SJCRH30 (cell line): ENCODE measurements around the gene PKDCC. TPM values are rescaled to one million over a fixed set of nuclear protein-coding genes. Genes with fewer than 3 reads are reported as not detected.

ENCODE experiments used
- DNase-seq, 2 experiments: peaks; one replicate each; pipeline ENCODE4 v3.0.0-alpha.2; 2015 to 2020
- H3K27ac ChIP-seq: fragments of 250-450 bp; sonication (Bioruptor Pico); 2 replicates; pipeline ENCODE4 v1.5.1; 2020; ENCODE audit warnings: mild to moderate bottlenecking, moderate library complexity
- H3K27me3 ChIP-seq: fragments of 250-450 bp; sonication (Bioruptor Pico); 2 replicates; pipeline ENCODE4 v1.5.1; 2020; ENCODE audit warnings: mild to moderate bottlenecking, moderate library complexity
- H3K36me3 ChIP-seq: fragments of 250-450 bp; sonication (Bioruptor Pico); 2 replicates; pipeline ENCODE4 v1.5.1; 2020; ENCODE audit warnings: mild to moderate bottlenecking, moderate library complexity
- H3K4me1 ChIP-seq: fragments of 250-450 bp; sonication (Bioruptor Pico); 2 replicates; pipeline ENCODE4 v1.5.1; 2020; ENCODE audit warnings: mild to moderate bottlenecking, moderate library complexity
- H3K4me3 ChIP-seq: fragments of 250-450 bp; sonication (Bioruptor Pico); 2 replicates; pipeline ENCODE4 v1.5.1; 2020; ENCODE audit warnings: mild to moderate bottlenecking, moderate library complexity
- H3K9me3 ChIP-seq: fragments of 250-450 bp; sonication (Bioruptor Pico); replicated peaks from 2 replicates; pipeline ENCODE4 v1.5.1; 2020; ENCODE audit warnings: mild to moderate bottlenecking, moderate library complexity
- total RNA-seq: library from RNA; depleted of rRNA; stranded (reverse); fragments of >200 nt; shearing (Covaris generic); gene quantifications from 2 replicates; pipeline ENCODE4 v1.2.3, GENCODE V29; 2014

Gene PKDCC
- total RNA-seq, 1 experiment from 2014 or later, result 361 TPM

DNA sequence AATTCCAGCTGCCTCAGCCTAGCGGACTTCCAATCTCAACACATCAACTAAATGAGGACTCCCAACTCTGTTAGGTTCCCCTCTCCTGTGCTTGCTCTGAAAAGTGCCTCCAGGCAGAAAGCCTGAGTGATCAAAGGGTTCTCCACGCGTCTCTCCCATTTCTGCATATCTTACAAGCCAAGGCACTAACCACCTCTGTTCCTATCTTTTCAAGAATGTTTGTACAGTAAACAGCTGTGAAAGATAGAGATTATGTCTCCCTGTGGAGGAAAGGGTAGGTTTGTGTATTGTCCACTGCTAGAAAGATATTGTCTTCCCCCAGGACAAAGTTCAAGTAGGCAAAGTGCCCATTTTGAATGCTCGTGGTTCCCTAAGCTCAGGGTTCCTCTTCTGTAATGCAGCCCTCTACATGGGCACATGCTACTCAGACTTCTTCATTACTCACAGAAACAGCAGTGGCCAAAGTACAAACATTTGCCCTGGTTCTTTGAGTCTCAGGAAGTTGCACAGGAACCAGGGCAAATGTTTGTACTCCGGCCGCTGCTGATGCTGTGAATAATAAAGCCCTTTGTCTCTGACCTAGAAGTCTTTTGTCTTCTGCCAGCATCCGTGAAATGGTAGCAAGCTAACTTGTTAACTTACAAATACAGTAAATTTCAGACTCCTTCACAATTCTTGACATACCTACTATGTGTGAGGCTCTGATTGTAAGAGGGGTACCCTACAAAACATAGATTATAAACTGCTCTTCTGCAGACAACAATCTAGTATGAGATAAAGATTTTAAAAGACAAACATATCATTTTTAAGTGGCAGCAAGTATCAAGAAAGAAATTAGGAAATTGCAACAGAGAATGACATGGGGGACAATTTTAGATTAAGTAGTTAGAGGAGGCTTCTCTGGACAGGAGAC is 44.5 kb downstream of the PKDCC start:
- DNase-seq, result peak; percentile 67 to 78
- no peaks in the 10 kb centered on the region for H3K27me3 ChIP-seq

DNA sequence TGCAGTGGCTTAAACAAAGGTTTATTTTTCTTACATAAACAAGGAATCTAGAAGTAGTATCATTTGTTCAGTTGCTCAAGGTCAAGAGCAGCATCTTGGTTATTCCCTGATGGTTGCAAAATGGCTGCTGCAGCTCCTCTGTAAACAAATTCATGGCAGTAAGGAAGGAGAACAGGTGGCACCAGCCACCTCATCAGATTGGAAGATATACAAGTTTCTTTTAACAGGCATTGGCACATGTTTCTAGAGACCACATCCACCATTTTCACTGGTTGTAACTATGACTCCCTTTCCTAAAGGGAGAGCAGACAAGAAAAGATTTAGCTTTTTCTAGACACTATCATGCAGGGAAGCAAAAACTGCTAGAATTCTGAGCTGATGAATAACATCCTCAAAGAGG is 46.3 kb downstream of the PKDCC start:
- H3K27ac ChIP-seq, result no peak overlapping the region; the same call in 1 of the 2 replicates
- no peak overlapping the region for H3K4me3 ChIP-seq
- peak; percentile 51 to 77 for DNase-seq
- no peaks in the 10 kb centered on the region for H3K27me3 ChIP-seq
- no peaks in the 10 kb centered on the region for H3K9me3 ChIP-seq
- no peaks in the 10 kb centered on the region for H3K36me3 ChIP-seq
- peaks cover 30% of the 10 kb centered on the region for H3K4me1 ChIP-seq

More for the DNA sequence above, 44.5 kb downstream of the PKDCC start:
- H3K9me3 ChIP-seq, result no peaks in the 10 kb centered on the region
- no peak overlapping the region for H3K4me3 ChIP-seq
- H3K4me1 ChIP-seq, result peaks cover 35% of the 10 kb centered on the region
- no peaks in the 10 kb centered on the region for H3K36me3 ChIP-seq
- H3K27ac ChIP-seq, result peak overlapping the region; percentile 1; the same call in 1 of the 2 replicates

DNA sequence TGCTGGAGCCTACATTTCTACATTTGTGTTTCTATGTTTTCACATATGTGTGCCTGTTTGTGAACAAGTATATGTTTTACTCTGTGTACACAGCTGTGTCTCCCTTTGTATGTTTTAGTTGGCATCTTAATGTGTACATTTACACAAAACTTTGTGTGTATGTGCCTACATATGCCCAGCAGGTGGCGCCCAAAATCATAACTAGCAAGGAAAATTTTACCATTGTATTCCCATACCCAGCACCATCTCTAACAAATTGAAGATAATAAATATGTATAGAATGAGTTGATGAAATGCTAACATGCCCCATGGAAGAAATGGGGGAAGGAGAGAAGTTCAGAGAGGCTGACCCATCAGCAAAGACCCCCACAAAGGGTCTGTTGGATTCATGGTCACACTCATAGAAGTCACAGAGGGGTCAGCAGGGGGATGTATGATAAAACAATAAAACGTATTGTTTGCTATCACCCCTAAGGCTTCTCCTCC is 48.1 kb downstream of the PKDCC start:
- H3K4me3 ChIP-seq, result no peak overlapping the region
- H3K9me3 ChIP-seq, result 0 out of 2 replicates have a peak, but pooled peaks cover 3% of the 10 kb centered on the region
- H3K27ac ChIP-seq, result no peak overlapping the region
- H3K36me3 ChIP-seq, result no peaks in the 10 kb centered on the region
- peak; percentile 76 to 94 for DNase-seq
- peaks cover 30% of the 10 kb centered on the region for H3K4me1 ChIP-seq
- H3K27me3 ChIP-seq, result no peaks in the 10 kb centered on the region

DNA sequence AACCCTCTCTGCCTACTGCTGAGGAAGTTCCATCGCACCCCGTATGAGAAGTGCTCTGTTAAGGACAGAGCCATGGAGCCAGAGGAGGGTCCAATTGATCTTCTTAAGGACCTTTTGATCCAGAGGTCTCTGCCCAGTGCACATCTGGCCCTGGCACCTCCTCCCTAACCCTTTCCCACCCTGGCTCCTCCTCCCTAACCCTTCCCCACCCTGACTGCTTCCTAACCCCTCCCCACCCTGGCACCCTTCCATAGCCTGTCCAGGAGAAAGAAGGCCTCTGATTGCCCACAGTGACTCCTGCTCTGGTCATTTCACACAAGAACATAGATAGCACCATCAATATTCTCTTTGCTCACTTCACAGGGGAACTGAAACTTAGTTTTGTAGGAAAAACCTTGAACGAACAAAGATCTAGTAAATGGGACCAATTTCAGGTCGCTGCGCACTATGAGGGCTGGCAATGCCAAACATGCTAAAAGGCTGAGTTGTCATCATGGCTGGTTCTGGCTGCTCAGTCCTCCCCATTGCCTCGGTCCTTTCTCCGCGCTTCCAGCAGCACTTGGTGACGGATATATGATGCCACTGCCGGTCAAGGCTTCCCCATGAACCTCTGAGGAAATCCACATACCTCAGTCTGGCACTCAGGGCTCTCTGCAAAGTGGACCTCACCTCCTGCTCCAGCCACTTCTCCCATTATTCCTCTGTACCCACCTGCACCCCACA is 49.2 kb downstream of the PKDCC start:
- Histone ChIP-seq H3K36me3 (no peaks in the 10 kb centered on the region), H3K27ac (no peak overlapping the region), H3K27me3 (no peaks in the 10 kb centered on the region), H3K4me1 (peaks cover 29% of the 10 kb centered on the region), H3K9me3 (0 out of 2 replicates have a peak, but pooled peaks cover 3% of the 10 kb centered on the region), H3K4me3 (no peak overlapping the region)
- no peak for DNase-seq

DNA sequence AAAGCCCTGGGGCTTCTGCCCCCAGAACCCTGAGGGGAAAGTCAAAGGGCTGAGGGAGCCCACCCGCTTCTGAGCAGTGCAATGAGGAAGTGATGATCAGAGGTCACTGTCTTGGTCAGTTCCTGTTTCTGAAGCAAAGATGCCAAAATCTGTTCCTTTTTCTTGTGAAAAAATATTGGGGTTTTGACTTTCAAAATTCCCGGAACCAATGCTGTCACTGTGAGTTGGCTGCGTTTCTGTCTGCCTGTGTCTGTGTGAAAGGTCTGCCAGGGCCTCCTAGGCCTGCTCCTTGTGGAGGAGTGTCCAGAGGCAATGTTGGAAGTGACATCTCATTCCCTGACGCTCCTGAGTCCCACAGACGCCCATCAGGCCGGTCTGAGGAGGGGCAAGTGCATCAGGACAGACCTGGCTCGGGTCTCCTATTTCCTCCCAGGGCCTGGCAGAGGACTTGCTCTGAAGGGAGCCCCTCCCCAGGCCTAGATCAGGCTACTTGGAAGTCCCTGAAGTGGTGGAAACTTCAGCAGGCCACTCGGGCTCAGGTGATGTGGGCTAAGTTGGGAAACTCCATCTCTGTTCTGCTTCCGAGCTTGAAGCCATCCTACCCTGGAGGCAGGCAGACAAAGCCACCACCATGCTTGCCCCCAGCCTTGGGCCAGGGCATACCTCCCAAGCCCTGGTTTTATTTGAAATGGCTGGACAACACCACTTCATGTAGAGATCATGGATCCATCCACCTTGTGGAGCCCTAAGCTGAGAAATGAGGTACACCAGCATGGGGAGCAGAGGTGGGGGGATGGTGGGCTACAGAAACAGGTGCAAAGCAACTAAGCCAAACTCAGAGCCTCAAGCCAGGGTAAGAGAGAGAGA is 51.0 kb downstream of the PKDCC start:
- no peak for DNase-seq
- no peak overlapping the region for H3K27ac ChIP-seq
- H3K36me3 ChIP-seq, result no peaks in the 10 kb centered on the region
- 0 out of 2 replicates have a peak, but pooled peaks cover 3% of the 10 kb centered on the region for H3K9me3 ChIP-seq
- H3K27me3 ChIP-seq, result no peaks in the 10 kb centered on the region
- peaks cover 23% of the 10 kb centered on the region for H3K4me1 ChIP-seq
- H3K4me3 ChIP-seq, result no peak overlapping the region

DNA sequence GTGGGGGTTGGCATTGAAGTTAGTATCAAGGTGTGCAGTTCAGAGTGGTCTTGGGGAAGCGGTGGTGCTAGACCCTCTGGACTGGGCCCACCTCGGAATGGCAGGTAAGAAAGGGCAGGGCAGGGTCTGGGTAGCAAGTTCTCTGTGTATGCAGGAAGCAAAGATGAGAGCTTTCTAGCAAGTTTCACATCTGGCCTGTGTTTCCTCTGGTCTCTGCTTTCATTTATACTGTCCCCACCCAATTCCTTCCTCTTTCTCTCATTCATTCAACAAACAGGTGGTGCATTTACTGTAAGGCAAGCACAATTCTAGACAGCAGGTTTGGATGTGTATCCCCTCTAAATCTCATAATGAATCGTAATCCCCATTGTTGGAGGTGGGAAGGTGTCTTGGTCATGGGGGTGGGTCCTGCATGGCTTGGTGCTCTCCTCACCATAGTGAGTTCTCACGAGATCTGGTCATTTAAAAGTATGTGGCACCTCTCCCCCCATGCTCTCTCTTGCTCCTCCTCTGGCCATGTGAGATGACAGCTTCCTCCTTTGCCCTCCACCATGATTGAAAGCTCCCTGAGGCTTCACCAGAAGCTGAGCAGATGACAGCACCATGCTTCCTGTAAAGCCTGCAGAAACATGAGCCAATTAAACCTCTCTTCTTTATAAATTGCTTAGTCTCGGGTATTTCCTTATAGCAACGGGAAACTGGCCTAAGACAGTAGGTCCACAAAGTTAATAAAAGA is 51.8 kb downstream of the PKDCC start:
- 0 out of 2 replicates have a peak, but pooled peaks cover 3% of the 10 kb centered on the region for H3K9me3 ChIP-seq
- H3K27ac ChIP-seq, result no peak overlapping the region
- H3K27me3 ChIP-seq, result no peaks in the 10 kb centered on the region
- peaks cover 23% of the 10 kb centered on the region for H3K4me1 ChIP-seq
- no peak for DNase-seq
- no peaks in the 10 kb centered on the region for H3K36me3 ChIP-seq
- no peak overlapping the region for H3K4me3 ChIP-seq

DNA sequence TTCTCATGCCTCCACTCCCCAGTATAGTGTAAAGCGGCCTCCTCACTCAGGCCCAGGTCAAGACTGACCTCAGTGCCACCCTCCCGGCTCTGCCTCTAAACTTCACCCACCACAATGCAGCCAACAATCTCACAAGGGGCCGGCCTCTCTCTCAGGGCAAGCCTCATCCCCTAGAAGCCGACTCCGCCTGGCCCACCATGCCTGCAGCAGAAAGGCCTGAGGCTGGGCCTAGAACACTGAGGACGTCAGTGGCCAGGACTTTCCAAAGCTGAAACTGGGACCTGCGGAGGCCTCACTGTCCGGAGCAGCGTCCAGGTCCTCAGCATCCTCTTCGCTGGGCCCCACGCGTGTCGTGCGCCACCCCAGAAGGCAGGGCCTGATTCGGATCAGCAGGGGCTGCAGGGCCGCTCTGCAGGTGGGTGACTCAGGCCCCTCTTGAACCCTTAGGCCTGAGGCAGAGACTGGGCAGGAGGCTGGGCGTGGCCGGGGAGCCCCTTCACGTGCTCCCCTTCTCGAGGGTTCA is 52.9 kb downstream of the PKDCC start:
- no peak overlapping the region for H3K4me3 ChIP-seq
- H3K27me3 ChIP-seq, result no peaks in the 10 kb centered on the region
- H3K36me3 ChIP-seq, result no peaks in the 10 kb centered on the region
- no peak for DNase-seq
- H3K9me3 ChIP-seq, result 0 out of 2 replicates have a peak, but pooled peaks cover 3% of the 10 kb centered on the region
- peaks cover 26% of the 10 kb centered on the region for H3K4me1 ChIP-seq
- H3K27ac ChIP-seq, result no peak overlapping the region

DNA sequence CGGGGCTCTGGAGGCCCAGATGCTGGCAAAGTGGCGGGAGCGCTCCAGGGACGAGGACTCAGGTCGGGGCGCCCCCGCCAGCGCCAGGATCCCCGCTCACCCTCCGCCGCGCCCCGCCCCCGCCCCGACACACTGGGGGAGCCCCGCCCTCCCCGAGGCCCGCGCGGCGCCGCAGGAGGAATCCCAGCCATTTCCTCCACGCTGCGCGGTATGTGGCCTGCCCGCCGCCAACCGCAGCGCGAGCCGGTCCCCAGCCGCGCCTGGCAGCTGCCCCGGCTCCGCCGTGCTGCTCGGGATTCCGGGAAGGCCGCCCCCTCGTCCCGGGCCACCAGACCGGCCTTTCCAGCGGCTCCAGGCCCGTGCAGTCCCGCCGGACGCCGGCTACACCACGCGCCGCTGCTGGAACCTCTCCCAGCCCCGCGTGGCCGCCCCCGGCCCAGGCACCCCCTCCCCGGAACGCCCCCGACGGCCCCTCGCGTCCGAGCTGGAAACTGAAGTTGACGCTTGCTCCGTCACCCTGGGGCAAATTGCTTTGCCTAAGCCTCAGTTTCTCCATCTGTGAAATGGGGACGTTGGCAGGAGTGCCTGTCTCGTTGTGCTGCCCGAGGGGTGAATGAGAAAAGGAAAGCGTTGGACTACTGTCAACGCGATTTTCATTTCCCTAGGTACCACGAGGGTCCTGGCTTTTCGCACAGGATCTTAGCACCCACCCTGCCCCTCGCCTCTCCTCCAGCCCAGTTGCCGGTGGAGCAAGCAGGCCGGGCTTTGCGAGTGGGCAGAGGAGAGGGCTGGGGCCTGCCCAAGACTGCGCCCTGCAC is 53.6 kb downstream of the PKDCC start:
- H3K27me3 ChIP-seq, result no peaks in the 10 kb centered on the region
- H3K4me1 ChIP-seq, result peaks cover 27% of the 10 kb centered on the region
- DNase-seq, result no peak
- no peak overlapping the region for H3K27ac ChIP-seq
- H3K9me3 ChIP-seq, result 0 out of 2 replicates have a peak, but pooled peaks cover 3% of the 10 kb centered on the region
- no peaks in the 10 kb centered on the region for H3K36me3 ChIP-seq
- H3K4me3 ChIP-seq, result no peak overlapping the region

DNA sequence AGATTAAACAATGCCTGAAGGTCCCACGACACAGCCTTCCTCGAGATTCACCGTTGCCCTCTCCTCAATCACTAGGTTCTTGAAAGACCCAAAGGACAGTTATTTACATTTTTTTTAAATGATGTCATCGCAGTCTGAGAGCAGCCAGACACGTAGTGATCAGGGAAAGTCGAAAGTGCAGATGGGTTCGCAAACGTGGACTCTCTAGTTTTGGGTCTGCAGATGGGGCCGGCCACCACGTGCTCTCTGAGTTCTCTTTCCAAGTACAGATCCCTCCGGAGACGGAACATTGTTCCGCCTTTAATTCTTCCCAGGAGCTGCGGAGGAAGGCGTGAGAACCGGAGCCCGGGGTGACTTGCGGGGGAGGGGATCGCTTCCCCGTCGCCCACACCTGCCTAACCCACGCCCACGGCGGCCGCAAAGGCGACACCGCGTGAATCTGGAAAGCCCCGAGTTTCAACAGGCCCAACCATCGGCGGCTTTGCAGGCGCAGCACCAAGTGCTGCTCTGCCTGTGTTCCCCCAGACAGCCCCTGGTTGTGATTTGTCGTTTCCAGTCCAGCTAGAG is 54.3 kb downstream of the PKDCC start:
- no peak for DNase-seq
- no peak overlapping the region for H3K27ac ChIP-seq

DNA sequence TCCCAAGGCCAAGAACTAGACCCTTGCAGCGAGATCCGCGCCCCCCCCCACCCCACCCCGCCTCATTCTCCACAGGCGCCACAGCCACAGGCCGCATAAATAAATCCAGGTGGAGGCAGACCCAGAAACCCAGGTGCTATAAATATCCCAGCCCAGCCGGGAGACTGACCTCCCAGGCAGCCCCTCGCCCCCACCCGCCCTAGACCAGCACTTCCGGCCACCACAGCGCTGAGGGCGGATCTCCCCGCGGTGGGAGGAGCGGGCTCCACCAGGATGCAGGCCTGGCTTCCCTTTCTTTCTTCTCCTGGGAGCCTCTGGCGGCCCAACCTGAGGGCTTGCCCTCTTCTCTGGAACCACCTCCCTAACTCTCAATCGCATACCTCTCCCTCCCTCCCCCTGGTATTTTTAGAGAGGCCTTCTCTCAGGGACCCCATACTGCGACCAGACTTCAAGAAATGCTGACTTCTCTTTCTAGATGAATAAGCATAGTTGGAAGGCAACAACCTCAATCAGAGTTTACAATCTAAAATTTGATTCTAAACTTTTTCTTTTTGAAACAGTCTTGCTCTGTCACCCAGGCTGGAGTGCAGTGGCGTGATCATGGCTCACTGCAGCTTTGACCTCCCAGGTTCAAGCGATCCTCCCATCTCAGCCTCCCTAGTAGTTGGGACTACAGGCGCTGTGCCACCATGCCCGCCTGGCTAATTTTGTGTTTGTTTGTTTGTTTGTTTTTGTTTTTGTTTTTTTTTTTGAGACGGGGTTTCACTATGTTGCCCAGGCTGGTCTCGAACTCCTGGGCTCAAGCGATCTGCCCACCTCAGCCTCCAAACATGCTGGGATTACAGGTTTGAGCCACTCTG is 55.0 kb downstream of the PKDCC start:
- no peaks in the 10 kb centered on the region for H3K27me3 ChIP-seq
- no peak overlapping the region for H3K4me3 ChIP-seq
- DNase-seq, result no peak
- peaks cover 30% of the 10 kb centered on the region for H3K4me1 ChIP-seq
- no peaks in the 10 kb centered on the region for H3K36me3 ChIP-seq
- 0 out of 2 replicates have a peak, but pooled peaks cover 3% of the 10 kb centered on the region for H3K9me3 ChIP-seq
- no peak overlapping the region for H3K27ac ChIP-seq

More for the DNA sequence above, 54.3 kb downstream of the PKDCC start:
- no peak overlapping the region for H3K4me3 ChIP-seq
- no peaks in the 10 kb centered on the region for H3K36me3 ChIP-seq
- H3K27me3 ChIP-seq, result no peaks in the 10 kb centered on the region
- H3K9me3 ChIP-seq, result 0 out of 2 replicates have a peak, but pooled peaks cover 3% of the 10 kb centered on the region
- H3K4me1 ChIP-seq, result peaks cover 30% of the 10 kb centered on the region

DNA sequence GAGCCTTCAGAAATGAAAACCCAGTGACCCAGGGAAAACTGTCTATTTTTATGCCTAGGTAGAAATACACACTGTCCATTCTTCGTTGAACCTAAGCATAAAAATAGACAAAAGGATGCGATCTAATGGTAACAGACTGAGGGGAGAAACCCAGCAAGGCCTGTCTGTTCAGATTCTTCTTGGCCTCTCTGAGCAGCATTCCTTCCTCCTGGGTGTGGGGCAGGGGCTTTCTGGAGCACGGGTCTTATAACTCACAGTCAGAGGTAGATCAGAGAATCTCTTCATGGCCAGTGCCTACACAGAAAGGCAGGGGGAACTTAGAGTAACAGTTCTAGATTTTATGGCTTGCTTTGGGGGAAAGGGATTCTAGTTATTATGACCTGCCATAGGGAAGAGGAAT is 56.0 kb downstream of the PKDCC start:
- no peak for DNase-seq
- H3K36me3 ChIP-seq, result no peaks in the 10 kb centered on the region
- peaks cover 30% of the 10 kb centered on the region for H3K4me1 ChIP-seq
- H3K27me3 ChIP-seq, result no peaks in the 10 kb centered on the region
- no peak overlapping the region for H3K4me3 ChIP-seq
- 0 out of 2 replicates have a peak, but pooled peaks cover 3% of the 10 kb centered on the region for H3K9me3 ChIP-seq
- no peak overlapping the region for H3K27ac ChIP-seq

DNA sequence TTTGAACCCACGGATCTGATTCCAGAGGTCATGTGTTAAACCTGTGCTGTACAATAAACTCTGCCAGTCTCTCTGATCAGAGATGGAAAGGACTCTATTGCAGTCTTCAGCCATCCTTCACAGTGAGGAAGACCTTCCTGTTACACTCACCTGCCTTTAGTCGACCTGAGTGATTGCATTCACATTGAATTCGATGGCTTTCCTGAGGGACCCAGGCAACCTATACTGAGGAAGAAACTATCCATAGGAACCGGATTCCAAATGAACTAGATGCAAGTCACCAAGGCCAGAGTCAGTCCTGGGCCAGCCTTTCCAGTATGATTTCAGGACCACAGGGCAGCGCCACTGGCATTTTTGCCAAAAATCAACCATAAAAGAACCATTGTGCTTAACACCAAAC is 56.8 kb downstream of the PKDCC start:
- Histone ChIP-seq H3K4me3 (no peak overlapping the region), H3K9me3 (0 out of 2 replicates have a peak, but pooled peaks cover 3% of the 10 kb centered on the region), H3K27me3 (no peaks in the 10 kb centered on the region), H3K36me3 (no peaks in the 10 kb centered on the region), H3K4me1 (peaks cover 30% of the 10 kb centered on the region), H3K27ac (no peak overlapping the region)
- DNase-seq, result no peak
